CD4-positive, alpha-beta T cell treated with Interleukin-6 for 4 hours (primary cell): ENCODE results near the gene VAC14.

Experiments
- DNase-seq: peaks from one replicate; pipeline ENCODE4 v3.0.0-alpha.2; 2020; ENCODE audit warnings: mixed read lengths

VAC14 gene

GRCh38 chr16:70703041-70703834 is 97.7 kb downstream of the VAC14 start:
- no peak for DNase-seq

- no peak for DNase-seq
These were observed 98.3 kb downstream of the VAC14 start for GRCh38 chr16:70702624-70703023.

- no peak for DNase-seq
These were observed 99.0 kb downstream of the VAC14 start for GRCh38 chr16:70701998-70702397.

- no peak for DNase-seq
These were observed 99.4 kb downstream of the VAC14 start for GRCh38 chr16:70701596-70701995.

GRCh38 chr16:70701036-70701435 is 99.9 kb downstream of the VAC14 start:
- no peak for DNase-seq

- no peak for DNase-seq
These were observed 100.6 kb downstream of the VAC14 start for GRCh38 chr16:70700101-70701020.

GRCh38 chr16:70699696-70700095 is 101.3 kb downstream of the VAC14 start:
- no peak for DNase-seq

- no peak for DNase-seq
These were observed 102.1 kb downstream of the VAC14 start for GRCh38 chr16:70698901-70699300.

- no peak for DNase-seq
These were observed 103.3 kb downstream of the VAC14 start for GRCh38 chr16:70697594-70698170.

- no peak for DNase-seq
These were observed 103.9 kb downstream of the VAC14 start for GRCh38 chr16:70696952-70697593.

GRCh38 chr16:70696355-70696754 is 104.6 kb downstream of the VAC14 start:
- no peak for DNase-seq

GRCh38 chr16:70695331-70696070 is 105.5 kb downstream of the VAC14 start:
- peak; percentile 18 for DNase-seq

- no peak for DNase-seq
These were observed 106.1 kb downstream of the VAC14 start for GRCh38 chr16:70694868-70695218.

GRCh38 chr16:70694088-70694867 is 106.7 kb downstream of the VAC14 start:
- no peak for DNase-seq

- DNase-seq, result no peak
These were observed 107.9 kb downstream of the VAC14 start for GRCh38 chr16:70692873-70693671.

GRCh38 chr16:70692130-70692872 is 108.7 kb downstream of the VAC14 start:
- no peak for DNase-seq

- no peak for DNase-seq
These were observed 109.5 kb downstream of the VAC14 start for GRCh38 chr16:70691223-70692129.

GRCh38 chr16:70689970-70690891 is 110.7 kb downstream of the VAC14 start:
- no peak for DNase-seq
